ENCODE data around the gene HOXC11. TPM values are rescaled to one million over a fixed set of nuclear protein-coding genes. Genes with fewer than 3 reads are reported as not detected.

The HOXC11 gene
- total RNA-seq, 1 experiment from 2014 or later: 4.3 TPM

- Histone ChIP-seq H3K4me3 (no peak overlapping the region), H3K27ac (no peak overlapping the region), H3K9me3 (replicated peaks) (no peaks in the 10 kb centered on the region; the same call in 1 of the 2 replicates), H3K36me3 (peaks cover 20% of the 10 kb centered on the region), H3K4me1 (replicated peaks) (peaks cover 26% of the 10 kb centered on the region), H3K27me3 (replicated peaks) (no peaks in the 10 kb centered on the region)
- no peak for DNase-seq (ENCODE audit: low read depth in 1 of 2, low spot score in 2 of 2)
Observed at GRCh38 chr12:53958128-53958527, 14.8 kb upstream of the HOXC11 start.

GRCh38 chr12:53959314-53959713 is 13.6 kb upstream of the HOXC11 start:
- peaks cover 20% of the 10 kb centered on the region for H3K36me3 ChIP-seq
- no peak for DNase-seq (ENCODE audit: low read depth in 1 of 2, low spot score in 2 of 2)
- no peaks in the 10 kb centered on the region; the same call in 1 of the 2 replicates for H3K9me3 ChIP-seq (replicated peaks)
- peaks cover 27% of the 10 kb centered on the region for H3K4me1 ChIP-seq (replicated peaks)
- H3K27me3 ChIP-seq (replicated peaks): no peaks in the 10 kb centered on the region
- H3K27ac ChIP-seq: no peak overlapping the region
- no peak overlapping the region for H3K4me3 ChIP-seq

- Histone ChIP-seq H3K4me3 (no peak overlapping the region), H3K27me3 (replicated peaks) (no peaks in the 10 kb centered on the region), H3K9me3 (replicated peaks) (no peaks in the 10 kb centered on the region), H3K27ac (no peak overlapping the region), H3K4me1 (replicated peaks) (peaks cover 30% of the 10 kb centered on the region), H3K36me3 (peaks cover 14% of the 10 kb centered on the region; the same call in 1 of the 2 replicates)
- no peak for DNase-seq (ENCODE audit: low read depth in 1 of 2, low spot score in 2 of 2)
Observed at GRCh38 chr12:53960187-53961024, 12.5 kb upstream of the HOXC11 start.

- Histone ChIP-seq H3K4me1 (replicated peaks) (peaks cover 25% of the 10 kb centered on the region), H3K9me3 (replicated peaks) (no peaks in the 10 kb centered on the region), H3K27me3 (replicated peaks) (no peaks in the 10 kb centered on the region), H3K36me3 (peaks cover 15% of the 10 kb centered on the region; the same call in 1 of the 2 replicates), H3K4me3 (no peak overlapping the region), H3K27ac (no peak overlapping the region)
- no peak for DNase-seq (ENCODE audit: low read depth in 1 of 2, low spot score in 2 of 2)
Observed at GRCh38 chr12:53961025-53961761, 11.7 kb upstream of the HOXC11 start.

- no peaks in the 10 kb centered on the region for H3K27me3 ChIP-seq (replicated peaks)
- peak overlapping the region; percentile 60 for H3K4me3 ChIP-seq
- DNase-seq (ENCODE audit: low read depth in 1 of 2, low spot score in 2 of 2): peak in 1 of 2 experiments; percentile 25
- H3K9me3 ChIP-seq (replicated peaks): no peaks in the 10 kb centered on the region
- peaks cover 22% of the 10 kb centered on the region for H3K4me1 ChIP-seq (replicated peaks)
- H3K27ac ChIP-seq: peak overlapping the region; percentile 81
- H3K36me3 ChIP-seq: peaks cover 27% of the 10 kb centered on the region
Observed at GRCh38 chr12:53963005-53963404, 9.9 kb upstream of the HOXC11 start.

GRCh38 chr12:53963434-53964314 is 9.3 kb upstream of the HOXC11 start:
- Histone ChIP-seq H3K36me3 (peaks cover 32% of the 10 kb centered on the region), H3K27me3 (replicated peaks) (no peaks in the 10 kb centered on the region), H3K27ac (peak overlapping the region; percentile 81)

GRCh38 chr12:53964315-53964713 is 8.6 kb upstream of the HOXC11 start:
- Histone ChIP-seq H3K36me3 (peaks cover 32% of the 10 kb centered on the region), H3K4me3 (peak overlapping the region; percentile 60), H3K9me3 (replicated peaks) (no peaks in the 10 kb centered on the region), H3K4me1 (replicated peaks) (peaks cover 34% of the 10 kb centered on the region), H3K27ac (peak overlapping the region; percentile 81), H3K27me3 (replicated peaks) (no peaks in the 10 kb centered on the region)
- DNase-seq (ENCODE audit: low read depth in 1 of 2, low spot score in 2 of 2): peak in 1 of 2 experiments; percentile 87

More at GRCh38 chr12:53963434-53964314, 9.3 kb upstream of the HOXC11 start:
- H3K4me3 ChIP-seq: peak overlapping the region; percentile 60
- H3K9me3 ChIP-seq (replicated peaks): no peaks in the 10 kb centered on the region
- H3K4me1 ChIP-seq (replicated peaks): peaks cover 28% of the 10 kb centered on the region
- DNase-seq (ENCODE audit: low read depth in 1 of 2, low spot score in 2 of 2): peak; percentile 68 to 79

- H3K4me3 ChIP-seq: peak overlapping the region; percentile 60
- DNase-seq (ENCODE audit: low read depth in 1 of 2, low spot score in 2 of 2): peak; percentile 96 to 97
- H3K27me3 ChIP-seq (replicated peaks): no peaks in the 10 kb centered on the region
- no peaks in the 10 kb centered on the region for H3K9me3 ChIP-seq (replicated peaks)
- H3K36me3 ChIP-seq: peaks cover 36% of the 10 kb centered on the region
- H3K4me1 ChIP-seq (replicated peaks): peaks cover 46% of the 10 kb centered on the region
- peak overlapping the region; percentile 81 for H3K27ac ChIP-seq
Observed at GRCh38 chr12:53965281-53966084, 7.4 kb upstream of the HOXC11 start.

GRCh38 chr12:53966085-53966384 is 6.9 kb upstream of the HOXC11 start:
- Histone ChIP-seq H3K4me1 (replicated peaks) (peaks cover 51% of the 10 kb centered on the region), H3K27ac (peak overlapping the region; percentile 81), H3K36me3 (peaks cover 41% of the 10 kb centered on the region), H3K9me3 (replicated peaks) (no peaks in the 10 kb centered on the region), H3K4me3 (peak overlapping the region; percentile 60), H3K27me3 (replicated peaks) (no peaks in the 10 kb centered on the region)
- DNase-seq (ENCODE audit: low read depth in 1 of 2, low spot score in 2 of 2): no peak

GRCh38 chr12:53966385-53967133 is 6.4 kb upstream of the HOXC11 start:
- Histone ChIP-seq H3K27me3 (replicated peaks) (no peaks in the 10 kb centered on the region), H3K27ac (peak overlapping the region; percentile 81), H3K36me3 (peaks cover 41% of the 10 kb centered on the region), H3K9me3 (replicated peaks) (no peaks in the 10 kb centered on the region), H3K4me1 (replicated peaks) (peaks cover 56% of the 10 kb centered on the region), H3K4me3 (peak overlapping the region; percentile 60)
- peak in 1 of 2 experiments; percentile 61 for DNase-seq (ENCODE audit: low read depth in 1 of 2, low spot score in 2 of 2)

GRCh38 chr12:53967421-53967925 is 5.5 kb upstream of the HOXC11 start:
- Histone ChIP-seq H3K4me3 (peak overlapping the region; percentile 60), H3K27ac (peak overlapping the region; percentile 81), H3K9me3 (replicated peaks) (no peaks in the 10 kb centered on the region), H3K4me1 (replicated peaks) (peaks cover 65% of the 10 kb centered on the region), H3K36me3 (peaks cover 33% of the 10 kb centered on the region), H3K27me3 (replicated peaks) (no peaks in the 10 kb centered on the region)
- DNase-seq (ENCODE audit: low read depth in 1 of 2, low spot score in 2 of 2): peak in 1 of 2 experiments; percentile 62

Data from SJSA1 (cell line).